ENCODE data around the gene IGFALS.

IGFALS gene

DNA sequence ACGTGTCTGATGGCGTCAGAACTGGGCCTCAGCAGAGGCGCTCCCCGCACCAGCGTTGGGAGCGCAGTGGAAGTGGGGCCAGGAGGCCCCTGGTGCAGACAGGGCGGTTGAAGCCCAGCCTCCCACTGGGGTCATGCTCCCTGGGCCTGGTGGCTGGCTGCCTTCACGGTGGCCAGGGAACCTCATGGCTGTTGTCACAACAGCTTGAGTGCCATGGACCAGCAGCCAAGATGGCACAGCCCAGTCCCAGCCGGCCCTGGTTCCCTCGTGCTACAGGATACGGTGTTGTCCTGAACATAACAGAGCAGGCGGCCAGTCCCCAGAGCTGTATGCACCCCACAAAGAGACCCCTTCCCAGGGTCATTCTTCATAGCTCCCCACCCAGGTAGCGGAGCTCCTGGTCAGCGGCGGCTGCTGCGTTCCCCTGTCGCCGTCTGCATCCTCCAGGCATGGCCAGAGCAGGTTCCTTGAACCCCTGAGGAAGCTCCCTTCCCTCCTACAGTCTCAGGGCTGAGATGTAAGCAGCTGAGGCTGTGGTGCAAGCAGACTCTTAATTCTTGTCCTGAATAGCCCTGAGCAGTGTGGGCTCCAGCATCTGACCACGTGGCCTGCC, 51.8 kb downstream of the IGFALS start:
- no peak for DNase-seq

DNA sequence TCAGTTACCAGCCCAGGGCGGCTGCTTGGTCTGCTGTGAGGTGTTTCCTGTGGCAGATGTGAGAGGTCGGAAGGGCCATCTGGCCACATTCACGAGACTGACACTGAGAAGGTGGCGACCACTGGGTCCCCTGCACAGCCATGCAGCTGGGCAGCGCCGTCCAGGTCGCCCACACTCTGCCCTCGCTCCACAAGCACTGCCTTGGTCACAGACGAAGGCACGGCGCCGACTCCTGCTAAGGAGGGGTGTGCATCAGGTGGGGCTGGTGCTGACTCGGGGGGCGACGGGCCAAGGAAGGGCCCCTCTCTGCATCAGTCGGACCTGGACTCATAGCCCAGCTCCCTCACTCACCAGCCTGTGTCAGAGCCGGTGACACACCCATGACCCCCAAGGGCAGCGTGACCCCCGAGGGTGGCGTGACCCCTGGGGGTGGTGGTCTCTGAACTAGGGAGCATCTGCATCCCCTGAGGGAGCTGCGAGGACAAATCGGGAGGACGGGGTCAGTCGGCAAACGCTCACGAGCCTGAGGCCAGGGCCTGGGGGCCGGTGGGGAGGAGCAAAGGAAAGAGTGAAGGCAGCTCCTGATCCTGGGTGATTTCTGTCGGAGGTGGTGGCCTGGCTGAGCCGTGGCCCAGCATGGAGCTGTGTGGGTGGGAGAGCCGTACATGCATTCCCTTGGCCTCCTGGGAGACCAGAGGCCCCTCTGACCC, 52.6 kb downstream of the IGFALS start:
- no peak for DNase-seq

Data from CD4-positive, alpha-beta T cell treated with Interleukin-17A for 4 hours (primary cell).